Neural cell (in vitro differentiated cells): ENCODE results near the gene NBL1. TPM values are rescaled to one million over a fixed set of nuclear protein-coding genes. Genes with fewer than 3 reads are reported as not detected.

ENCODE experiments used
- H2AFZ ChIP-seq: fragments of 200-600, 300-800 bp; sonication (generic), shearing (Covaris generic); 2 replicates; pipeline ENCODE4 v1.6.0; 2014; ENCODE audit warnings: low read depth, mild to moderate bottlenecking, antibody characterized with exemption, low read length, moderate library complexity
- H3F3A ChIP-seq: fragments of 200-600 bp; shearing (Covaris generic); 2 replicates; pipeline ENCODE4 v1.6.1; 2016; ENCODE audit warnings: mild to moderate bottlenecking, moderate library complexity, mixed read lengths, antibody characterized with exemption, low read length; ENCODE audit not compliant: insufficient read depth, poor library complexity, severe bottlenecking
- H3K27ac ChIP-seq: fragments of 200-600, 300-800 bp; sonication (generic), shearing (Covaris generic); 2 replicates; pipeline ENCODE4 v1.5.1; 2014; ENCODE audit warnings: mild to moderate bottlenecking, low read length, moderate library complexity
- H3K27me3 ChIP-seq: fragments of 300-800, 200-600 bp; sonication (generic), shearing (Covaris generic); 2 replicates; pipeline ENCODE4 v1.6.0; 2014; ENCODE audit warnings: mild to moderate bottlenecking, low read depth, low read length, moderate library complexity; ENCODE audit not compliant: insufficient read depth
- H3K36me3 ChIP-seq: fragments of 300-800, 200-600 bp; sonication (generic), shearing (Covaris generic); 2 replicates; pipeline ENCODE4 v1.5.1; 2014; ENCODE audit warnings: mild to moderate bottlenecking, antibody characterized with exemption, low read length, moderate library complexity; ENCODE audit not compliant: insufficient read depth
- H3K4me2 ChIP-seq: fragments of 300-800, 200-600 bp; sonication (generic), shearing (Covaris generic); 2 replicates; pipeline ENCODE4 v1.6.0; 2014; ENCODE audit warnings: mild to moderate bottlenecking, low read length
- H3K4me3 ChIP-seq: fragments of 300-800, 200-600 bp; sonication (generic), shearing (Covaris generic); 2 replicates; pipeline ENCODE4 v1.5.1; 2014; ENCODE audit warnings: mild to moderate bottlenecking, low read length, moderate library complexity
- H3K79me2 ChIP-seq: fragments of 200-600 bp; shearing (Covaris generic); replicated peaks from 2 replicates; pipeline ENCODE4 v1.6.0; 2014; ENCODE audit warnings: mild to moderate bottlenecking, low read length, moderate library complexity; ENCODE audit not compliant: insufficient read depth
- H3K9ac ChIP-seq: fragments of 300-800, 200-600 bp; sonication (generic), shearing (Covaris generic); 2 replicates; pipeline ENCODE4 v1.6.1; 2016; ENCODE audit warnings: mild to moderate bottlenecking, low read length, mixed read lengths
- H3K9me2 ChIP-seq: fragments of 200-600 bp; shearing (Covaris generic); 2 replicates; pipeline ENCODE4 v1.6.1; 2016; ENCODE audit warnings: mild to moderate bottlenecking, low read length, mixed read lengths; ENCODE audit not compliant: insufficient read depth
- H3K9me3 ChIP-seq: fragments of 200-600, 300-800 bp; sonication (generic), shearing (Covaris generic); 2 replicates; pipeline ENCODE4 v1.6.1; 2016; ENCODE audit warnings: mild to moderate bottlenecking, mixed run types, low read length, moderate library complexity, mixed read lengths
- H4K20me1 ChIP-seq: fragments of 200-600 bp; shearing (Covaris generic); 2 replicates; pipeline ENCODE4 v1.6.1; 2016; ENCODE audit warnings: mild to moderate bottlenecking, mixed run types; ENCODE audit not compliant: insufficient read depth
- CTCF ChIP-seq: fragments of 450-650 bp; IDR thresholded peaks from 2 replicates; pipeline ENCODE4 v1.5.1; 2014; ENCODE audit warnings: antibody characterized with exemption, mild to moderate bottlenecking, moderate library complexity; ENCODE audit not compliant: poor library complexity, severe bottlenecking
- EP300 ChIP-seq: fragments of 450-650 bp; conservative IDR thresholded peaks from 2 replicates; pipeline ENCODE4 v1.6.1; 2014; ENCODE audit warnings: antibody characterized with exemption, mild to moderate bottlenecking, moderate library complexity; ENCODE audit not compliant: poor library complexity, severe bottlenecking
- EZH2 ChIP-seq: fragments of 200-600, 300-800 bp; shearing (Covaris generic), sonication (generic); IDR thresholded peaks from 2 replicates; pipeline ENCODE4 v1.6.1; 2014; ENCODE audit warnings: antibody characterized with exemption, low read length, borderline replicate concordance, mild to moderate bottlenecking; ENCODE audit not compliant: insufficient read depth, poor library complexity, severe bottlenecking
- MXI1 ChIP-seq: fragments of 450-650 bp; conservative IDR thresholded peaks from 2 replicates; pipeline ENCODE4 v1.6.1; 2014; ENCODE audit warnings: antibody characterized with exemption, mild to moderate bottlenecking; ENCODE audit not compliant: poor library complexity, severe bottlenecking
- POLR2AphosphoS5 ChIP-seq: IDR thresholded peaks from 2 replicates; pipeline ENCODE4 v1.6.1; 2012
- RAD21 ChIP-seq: fragments of 450-650 bp; conservative IDR thresholded peaks from 2 replicates; pipeline ENCODE4 v1.6.1; 2014; ENCODE audit warnings: antibody characterized with exemption, mild to moderate bottlenecking, moderate library complexity
- REST ChIP-seq: IDR thresholded peaks from 2 replicates; pipeline ENCODE4 v1.6.1; 2012; ENCODE audit warnings: borderline replicate concordance
- SMC3 ChIP-seq: fragments of 450-650 bp; conservative IDR thresholded peaks from 2 replicates; pipeline ENCODE4 v1.6.1; 2014; ENCODE audit warnings: antibody characterized with exemption, mild to moderate bottlenecking, moderate library complexity; ENCODE audit not compliant: poor library complexity
- TAF1 ChIP-seq: IDR thresholded peaks from 2 replicates; pipeline ENCODE4 v1.6.1; 2012; ENCODE audit warnings: low read depth
- polyA plus RNA-seq: library from polyadenylated mRNA; depleted of rRNA; stranded (reverse); fragments of >200 nt; gene quantifications from 2 replicates; pipeline ENCODE4 v1.2.3, GENCODE V29; 2014

NBL1 gene
- polyA plus RNA-seq, 1 donor from 2014 or later: 9.9 TPM

GRCh38 chr1:19664453-19665185 lies 20.5 kb downstream of the NBL1 start, which contains the start of gene HTR6:
TSS of gene HTR6 (plus strand) at chr1:19664875. CDS start at chr1:19665754, 879 bp downstream.
- Histone ChIP-seq H3F3A (no peaks in the 10 kb centered on the region), H3K9me3 (no peaks in the 10 kb centered on the region), H2AFZ (no peak within 1 kb of the TSS), H4K20me1 (peaks cover 3% of the 10 kb centered on the region), H3K4me2 (no peak within 1 kb of the TSS), H3K36me3 (no peaks in the 10 kb centered on the region), H3K4me3 (peak within 1 kb of the TSS; percentile 67), H3K9ac (peak within 1 kb of the TSS; percentile 57), H3K27ac (no peak within 1 kb of the TSS), H3K79me2 (no peaks in the 10 kb centered on the region), H3K9me2 (no peaks in the 10 kb centered on the region), H3K27me3 (peaks cover 54% of the 10 kb centered on the region)
- no peak for TF ChIP-seq CTCF
- TF ChIP-seq EZH2: no peak
- TF ChIP-seq RAD21: no peak
- no peak for TF ChIP-seq REST
- TF ChIP-seq EP300: no peak
- TF ChIP-seq TAF1: no peak
- TF ChIP-seq MXI1: no peak
- TF ChIP-seq SMC3: no peak
- no peak for TF ChIP-seq POLR2AphosphoS5

GRCh38 chr1:19665186-19665495 lies 21.0 kb downstream of the NBL1 start:
- Histone ChIP-seq H3K4me2 (no peak overlapping the region), H2AFZ (no peak overlapping the region), H3K36me3 (no peaks in the 10 kb centered on the region), H3K4me3 (peak overlapping the region; percentile 58), H3K9me3 (no peaks in the 10 kb centered on the region), H3K9me2 (no peaks in the 10 kb centered on the region), H3K9ac (peak overlapping the region; percentile 57), H4K20me1 (peaks cover 3% of the 10 kb centered on the region), H3F3A (no peaks in the 10 kb centered on the region), H3K27ac (no peak overlapping the region), H3K79me2 (no peaks in the 10 kb centered on the region), H3K27me3 (peaks cover 54% of the 10 kb centered on the region)
- TF ChIP-seq REST (no peak), CTCF (no peak), TAF1 (no peak), RAD21 (no peak)
